DMS 273 (cell line): ENCODE measurements around the gene PBX1.

Source experiments
- DNase-seq: peaks from one replicate; lab custom pipeline; 2025; ENCODE audit not compliant: unreplicated experiment; lab: John Stamatoyannopoulos, UW

PBX1 gene

DNA sequence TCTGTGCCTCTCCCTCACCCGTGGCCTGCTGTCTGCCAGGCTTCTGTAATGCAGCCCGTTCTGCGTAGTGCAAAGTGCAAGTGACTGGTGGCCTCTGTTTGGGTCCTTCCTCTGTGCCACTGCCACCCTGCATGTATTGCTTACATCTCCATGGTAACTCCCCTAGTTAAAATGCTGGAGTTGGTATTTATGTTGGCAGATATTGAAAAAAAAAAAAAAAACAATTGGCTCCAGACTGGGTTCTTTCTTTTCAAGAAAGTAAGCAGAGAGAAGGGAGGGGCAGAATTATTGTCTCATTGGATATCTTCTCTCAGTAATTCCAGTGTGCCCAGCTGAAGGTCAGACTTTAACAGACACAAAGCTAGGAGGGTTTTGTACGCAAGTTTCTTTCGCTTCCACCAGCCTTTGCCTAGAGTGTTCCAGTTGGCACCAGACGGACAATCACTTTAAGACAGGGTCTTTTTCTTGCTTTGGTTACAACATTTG, 242.3 kb downstream of the PBX1 start:
- no peak for DNase-seq

DNA sequence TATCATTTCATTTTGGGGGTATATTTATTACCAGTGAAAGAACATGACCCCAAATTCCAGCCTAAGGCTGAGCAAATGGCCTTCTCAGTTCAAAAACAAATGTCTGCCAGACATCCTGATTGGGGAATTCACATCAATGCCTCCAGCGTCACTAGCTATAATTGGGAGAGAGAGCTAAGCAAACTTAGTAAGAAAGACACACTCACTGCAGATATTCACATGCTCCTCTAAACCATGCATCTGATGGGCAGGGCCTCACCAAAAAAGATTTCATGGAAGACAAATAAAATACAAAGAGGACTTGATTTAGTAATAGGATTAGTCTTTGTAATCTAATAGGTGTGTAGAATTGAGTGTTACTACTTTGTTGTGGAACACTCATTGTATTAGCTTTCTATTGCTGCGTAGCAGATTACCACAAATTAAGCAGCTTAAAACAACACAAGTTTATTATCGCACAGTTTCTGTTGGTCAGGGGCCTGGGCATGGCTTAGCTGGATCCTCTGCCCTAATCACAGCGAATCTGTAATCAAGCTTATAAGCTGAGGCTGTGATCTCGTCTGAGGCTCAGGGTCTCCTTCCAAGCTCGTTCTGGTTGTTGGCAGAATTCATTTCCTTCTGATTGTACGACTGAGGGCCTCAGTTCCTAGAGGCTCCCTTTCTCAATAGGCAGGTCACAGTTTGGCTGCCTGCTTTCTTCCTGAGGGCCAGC, 243.0 kb downstream of the PBX1 start:
- no peak for DNase-seq

DNA sequence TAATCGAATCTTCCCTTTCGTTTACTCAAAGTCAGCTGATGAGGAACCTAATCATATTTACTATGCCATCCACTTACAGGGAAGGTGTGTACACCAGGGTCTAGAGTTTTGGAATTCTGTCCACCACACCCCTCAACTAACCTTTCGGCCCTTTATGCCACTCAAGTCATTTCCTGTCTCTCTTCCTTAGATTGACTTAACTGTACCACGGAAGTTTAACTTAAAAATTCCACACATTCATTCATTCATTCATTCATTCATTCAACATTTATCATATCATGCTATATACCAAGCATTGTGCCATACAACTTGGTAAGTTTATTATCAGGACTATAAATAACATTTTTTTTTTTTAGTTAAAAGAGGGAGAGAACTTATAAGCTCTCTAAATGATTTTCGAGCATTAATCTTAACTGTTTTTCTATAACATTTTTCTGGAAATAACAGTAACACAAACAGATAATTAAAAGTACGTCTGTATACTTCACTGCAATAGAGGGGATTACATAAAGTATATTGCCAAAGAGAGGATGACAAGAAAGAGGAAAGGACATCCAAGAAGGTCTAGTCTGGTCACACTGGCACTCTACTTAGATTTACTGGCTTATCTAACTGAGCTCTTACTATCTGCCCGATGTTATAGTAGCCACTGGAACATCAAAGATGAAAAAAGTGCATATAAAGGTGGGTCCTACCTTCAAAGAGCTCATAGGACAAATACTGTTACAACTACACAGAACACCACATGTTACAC, 243.7 kb downstream of the PBX1 start:
- no peak for DNase-seq

DNA sequence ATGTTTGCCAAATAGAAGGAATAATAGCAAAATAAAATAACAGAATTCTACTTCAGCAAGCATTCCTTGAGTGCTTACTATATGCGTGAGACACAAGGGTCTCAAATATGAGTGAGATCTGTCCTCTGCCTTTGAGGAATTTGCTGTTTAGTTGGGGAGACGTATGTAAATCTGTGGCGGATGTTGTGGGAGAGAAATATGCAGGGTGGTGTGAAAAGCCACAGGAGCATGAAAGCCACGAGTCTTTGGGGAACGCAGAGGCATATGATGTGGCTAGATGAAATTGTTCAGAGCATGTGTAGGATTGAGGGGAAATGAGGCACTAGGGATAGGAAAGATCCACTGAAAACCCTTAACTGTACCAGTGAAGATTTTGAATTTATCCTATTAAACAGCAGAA, 244.4 kb downstream of the PBX1 start:
- no peak for DNase-seq

DNA sequence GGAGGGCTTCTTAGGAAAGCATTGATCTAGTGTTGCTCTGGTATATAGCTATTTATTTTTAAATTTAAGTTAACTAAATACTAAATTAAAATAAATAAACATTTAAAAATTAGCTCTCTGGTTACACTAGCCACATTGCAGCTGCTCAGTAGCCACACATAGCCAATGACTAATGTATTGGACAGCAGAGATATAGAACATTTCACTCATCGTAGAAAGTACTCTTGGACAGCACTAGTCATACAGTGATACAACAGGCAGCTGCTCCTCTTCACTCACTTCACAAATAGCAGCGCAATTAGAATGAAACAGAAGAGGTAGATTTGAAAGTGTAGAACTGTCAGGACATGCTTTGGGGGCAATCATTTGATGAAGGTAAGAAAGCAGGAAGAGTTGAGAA, 245.4 kb downstream of the PBX1 start:
- no peak for DNase-seq

DNA sequence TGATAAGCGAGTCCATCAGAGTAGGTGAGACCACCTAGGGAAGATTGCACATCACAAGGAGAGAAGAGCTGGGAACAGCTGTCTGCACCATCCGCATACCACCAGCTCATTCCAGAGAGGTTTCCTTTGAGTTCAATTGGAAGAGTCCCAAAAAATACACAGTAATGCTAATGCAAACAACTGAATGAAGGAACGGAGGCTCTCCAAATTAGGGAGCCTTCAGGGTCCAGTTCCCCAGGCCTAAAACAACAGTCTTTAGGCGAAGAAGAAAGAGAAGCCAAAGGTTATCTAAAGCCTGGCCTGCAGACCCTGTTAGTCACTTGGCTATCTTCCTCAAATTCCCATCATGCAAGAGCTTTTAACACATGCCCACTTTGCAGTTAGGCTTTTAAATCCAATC, 246.4 kb downstream of the PBX1 start:
- peak; percentile 43 for DNase-seq

DNA sequence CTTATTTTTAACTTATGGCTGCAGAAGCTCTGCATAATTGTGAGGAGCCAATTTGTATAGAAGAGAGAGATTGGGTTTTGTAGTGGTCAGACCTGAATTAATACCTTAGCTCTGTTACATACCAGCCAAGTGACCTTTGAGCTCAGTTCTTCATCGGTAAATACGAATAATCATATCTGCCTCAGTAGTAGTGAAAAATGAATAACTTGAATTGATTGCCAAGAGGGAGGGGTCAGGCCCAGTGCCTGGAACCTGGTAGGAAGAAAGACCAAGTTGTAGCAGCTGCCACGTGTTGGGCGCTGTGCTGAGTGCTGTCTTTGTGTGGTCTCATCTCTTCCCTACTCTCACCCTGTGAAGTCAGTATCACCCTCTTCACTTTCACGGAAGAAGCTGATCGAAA, 247.5 kb downstream of the PBX1 start:
- DNase-seq = no peak

DNA sequence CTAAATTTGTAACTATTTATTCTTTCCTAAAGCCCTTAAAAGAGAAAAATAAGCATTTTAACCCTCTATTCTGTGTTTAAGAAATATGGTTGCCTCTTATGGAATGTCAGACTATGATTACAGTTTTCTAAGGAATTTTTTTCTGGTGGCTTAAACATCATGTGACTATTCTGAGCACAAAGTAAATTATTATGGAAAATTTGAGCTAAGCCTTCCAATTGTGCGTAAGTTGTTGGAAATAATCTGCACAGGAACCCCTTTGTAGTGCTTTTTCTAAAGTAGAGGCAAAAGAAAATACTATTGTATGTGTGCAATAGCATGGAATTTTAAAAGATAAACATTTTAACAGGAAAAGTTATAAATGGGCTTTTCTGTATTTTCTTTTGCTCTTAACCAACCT, 254.8 kb downstream of the PBX1 start:
- no peak for DNase-seq

DNA sequence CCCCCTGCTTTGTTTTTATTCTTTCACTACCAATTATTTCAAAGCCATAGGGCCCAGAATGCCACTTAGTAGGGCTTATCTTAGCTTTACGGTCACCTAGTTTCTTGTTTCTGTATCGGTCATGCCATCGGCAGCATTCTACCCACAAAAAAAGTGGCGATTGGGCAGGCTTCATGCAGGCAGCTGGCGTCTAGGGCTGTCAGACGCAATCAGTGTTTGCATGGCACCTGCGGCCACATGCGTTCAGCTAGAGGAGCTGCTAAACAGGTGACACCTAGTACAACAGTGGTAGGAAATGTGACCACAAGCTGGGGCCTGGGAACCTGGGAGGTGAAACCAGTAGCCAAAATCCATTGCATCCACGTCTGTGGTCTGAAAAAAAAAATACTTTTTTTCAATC, 262.7 kb downstream of the PBX1 start:
- no peak for DNase-seq

DNA sequence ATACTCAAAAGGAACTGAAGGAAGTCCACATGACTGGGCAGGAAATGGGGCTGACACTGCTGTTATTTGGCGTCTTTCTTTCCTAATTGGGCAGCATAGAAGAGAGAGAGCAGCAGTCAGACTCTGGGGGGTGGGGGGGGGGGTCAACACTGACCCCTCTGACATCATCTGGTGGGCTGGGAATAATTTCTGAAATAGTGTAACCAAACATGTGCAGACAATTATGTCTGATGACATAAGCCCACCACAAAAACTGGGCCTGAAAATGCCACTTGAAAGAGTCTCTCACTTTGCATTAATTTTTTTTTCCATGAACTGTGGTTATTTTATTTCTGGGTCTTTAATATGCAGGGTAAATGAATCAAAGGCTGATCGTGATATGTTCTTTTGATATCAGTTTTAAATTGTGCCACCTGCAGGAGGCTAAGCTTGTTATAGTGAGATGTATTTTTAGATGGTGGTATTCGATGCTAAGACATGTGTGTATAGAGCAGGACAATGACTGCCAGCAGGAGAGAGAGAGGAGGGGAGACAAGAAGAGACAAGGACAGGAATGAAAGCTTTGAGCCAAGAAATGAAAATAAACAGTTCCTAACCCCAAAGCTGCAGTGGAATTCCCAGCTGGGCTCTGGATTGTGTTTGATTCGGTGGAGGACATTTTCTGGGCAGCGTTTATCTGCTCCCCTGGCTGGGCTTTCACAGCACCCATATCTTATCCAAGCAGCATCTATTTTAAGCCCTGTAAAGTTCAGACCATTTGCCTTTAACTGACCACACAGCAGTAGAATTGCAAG, 264.7 kb downstream of the PBX1 start:
- no peak for DNase-seq

DNA sequence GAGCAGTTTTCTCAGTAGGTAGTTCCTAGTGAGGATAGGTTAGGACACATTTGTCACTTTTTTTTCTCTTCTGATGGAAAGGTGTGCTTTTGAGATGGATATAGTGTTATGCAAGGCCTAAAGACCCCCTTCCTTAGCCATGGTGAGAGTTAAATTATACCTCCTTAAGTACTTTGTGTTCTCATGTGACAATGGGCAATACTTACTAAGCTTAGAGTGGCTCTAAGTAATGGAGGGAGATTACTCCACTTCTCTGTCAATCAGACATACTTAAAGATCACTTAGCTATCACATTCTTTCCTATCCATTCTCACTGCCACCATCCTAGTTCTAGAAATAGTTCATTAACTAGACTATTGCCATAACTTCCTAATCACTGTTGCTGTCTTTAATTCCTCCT, 265.6 kb downstream of the PBX1 start:
- DNase-seq = no peak

DNA sequence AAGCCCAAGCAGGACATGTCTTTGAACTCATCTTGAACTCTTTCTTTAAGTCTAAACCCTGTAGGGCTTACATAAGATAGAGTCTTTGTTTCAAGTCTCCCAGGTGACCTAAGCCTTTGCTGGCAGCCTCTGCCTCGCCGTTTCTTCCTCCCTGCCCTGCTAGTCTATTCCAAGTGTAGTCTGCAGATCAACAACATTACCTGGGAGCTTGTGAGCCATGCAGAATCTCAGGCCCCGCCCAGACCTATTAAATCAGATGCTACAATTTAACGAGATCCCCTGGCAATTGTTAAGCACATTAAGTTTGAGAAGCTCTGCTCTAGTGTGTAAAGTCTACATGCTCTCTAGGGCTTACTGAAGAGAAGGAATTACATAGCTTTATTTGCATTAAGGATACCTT, 271.6 kb downstream of the PBX1 start:
- peak; percentile 7 for DNase-seq

DNA sequence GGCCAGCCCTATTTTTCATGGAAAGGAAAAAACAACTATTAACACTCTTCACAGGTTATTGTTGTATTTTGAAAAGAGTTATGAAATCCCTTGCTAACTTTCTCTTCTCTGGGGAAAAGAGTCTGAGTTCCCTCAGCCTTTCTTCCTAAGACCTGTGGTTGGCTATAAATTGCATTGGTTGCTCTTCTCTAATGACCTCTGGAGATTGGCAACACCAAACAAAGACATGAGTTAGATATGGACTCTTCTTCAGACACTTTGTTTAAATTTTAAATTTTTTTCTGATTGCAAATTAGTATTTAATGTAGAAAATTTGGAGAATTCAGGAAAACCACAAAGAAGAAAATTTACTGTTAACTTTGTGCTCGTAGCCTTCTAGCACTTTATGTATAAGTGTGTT, 275.7 kb downstream of the PBX1 start:
- no peak for DNase-seq

DNA sequence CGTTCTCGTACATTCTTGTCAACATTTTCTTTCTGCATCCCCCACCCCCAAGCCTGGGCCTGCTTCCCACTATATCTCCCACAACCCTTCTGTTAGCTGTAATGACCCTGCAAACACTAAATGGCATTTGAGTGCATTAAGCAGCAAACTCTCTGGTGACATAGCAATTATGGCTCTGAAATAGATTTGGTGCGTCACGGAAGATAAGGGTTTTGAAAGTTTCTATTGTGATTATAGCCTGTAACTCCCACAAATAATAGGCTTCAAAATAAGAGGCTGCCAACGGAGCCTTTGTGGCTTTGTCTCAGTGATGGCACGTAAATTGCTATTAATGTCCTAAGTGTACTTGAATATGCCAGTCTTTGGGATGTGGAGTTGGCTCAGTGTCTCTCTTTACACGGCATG, 277.6 kb downstream of the PBX1 start:
- DNase-seq = no peak

DNA sequence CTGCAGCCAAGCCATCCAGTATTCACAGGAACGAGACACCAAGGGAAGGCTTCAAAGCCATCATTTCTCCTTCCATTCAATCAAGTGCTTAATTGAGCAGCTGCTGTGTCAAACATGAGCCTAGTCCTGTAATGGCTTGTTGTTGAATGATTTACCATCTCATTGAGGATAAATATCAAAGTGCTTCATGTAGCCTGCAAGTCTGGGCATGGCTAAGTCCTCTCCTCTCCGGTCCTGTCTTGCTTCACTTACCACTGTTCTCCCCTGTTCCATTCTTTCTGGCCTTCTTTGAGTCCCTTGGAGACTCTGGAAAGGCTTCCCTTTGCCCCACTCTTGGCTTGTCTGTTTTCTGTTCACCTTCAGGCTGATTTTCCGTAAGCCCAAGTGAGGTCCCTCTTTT, 279.8 kb downstream of the PBX1 start:
- peak; percentile 42 for DNase-seq

DNA sequence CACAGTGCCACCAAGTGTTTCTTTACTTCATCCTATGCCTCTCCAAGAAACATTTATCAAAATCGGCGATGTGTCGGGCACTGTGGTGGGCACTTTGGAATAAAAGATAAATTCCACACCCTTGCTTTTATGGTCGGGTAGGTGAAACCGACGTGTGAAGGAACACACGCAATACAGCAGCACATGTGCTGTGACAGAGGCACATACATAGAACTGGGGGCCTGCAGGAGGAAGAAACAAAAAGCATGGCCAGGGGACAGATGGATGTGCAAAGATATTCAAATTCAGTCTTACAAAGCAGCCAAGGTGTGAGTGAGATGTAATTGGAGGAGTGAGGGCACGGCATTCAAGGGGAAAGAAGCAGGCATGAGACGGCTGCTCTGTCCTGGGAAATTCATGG, 282.0 kb downstream of the PBX1 start:
- no peak for DNase-seq

DNA sequence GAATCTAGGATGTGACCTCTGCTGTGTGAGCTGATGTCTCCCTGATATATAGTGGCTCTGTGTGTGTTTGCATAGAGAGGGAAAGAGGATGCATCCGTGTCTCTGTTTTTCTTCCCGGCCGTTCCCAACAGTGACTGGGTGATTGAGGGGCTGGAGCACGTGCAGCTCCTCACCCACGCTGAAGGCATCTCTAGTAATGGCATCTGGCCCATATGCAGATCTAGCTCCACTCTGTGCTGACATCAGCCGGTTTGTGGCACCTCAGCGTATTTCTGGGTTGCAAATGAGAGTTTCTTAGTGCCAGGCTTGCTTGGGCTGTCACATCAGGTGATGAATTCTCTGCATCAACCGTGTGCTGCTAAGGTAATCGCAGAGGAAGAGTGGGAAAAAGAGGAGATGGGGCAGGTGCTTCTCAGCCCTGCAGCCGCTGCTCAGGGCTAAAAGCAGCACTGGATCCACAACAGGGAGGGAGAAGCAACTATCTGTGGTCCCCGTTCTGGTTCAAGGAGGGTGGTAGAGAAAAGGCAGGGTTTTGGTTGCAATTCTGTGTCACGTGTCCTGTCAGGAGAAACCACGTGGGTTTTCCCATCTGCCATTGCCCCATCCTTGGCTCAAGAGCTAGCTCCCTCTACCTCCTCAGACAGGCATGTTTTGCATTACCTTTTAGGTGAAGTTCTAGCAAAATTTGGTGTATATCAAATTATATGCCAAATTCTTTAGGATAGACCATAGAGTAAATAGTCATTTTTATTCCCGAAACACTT, 282.9 kb downstream of the PBX1 start:
- no peak for DNase-seq

DNA sequence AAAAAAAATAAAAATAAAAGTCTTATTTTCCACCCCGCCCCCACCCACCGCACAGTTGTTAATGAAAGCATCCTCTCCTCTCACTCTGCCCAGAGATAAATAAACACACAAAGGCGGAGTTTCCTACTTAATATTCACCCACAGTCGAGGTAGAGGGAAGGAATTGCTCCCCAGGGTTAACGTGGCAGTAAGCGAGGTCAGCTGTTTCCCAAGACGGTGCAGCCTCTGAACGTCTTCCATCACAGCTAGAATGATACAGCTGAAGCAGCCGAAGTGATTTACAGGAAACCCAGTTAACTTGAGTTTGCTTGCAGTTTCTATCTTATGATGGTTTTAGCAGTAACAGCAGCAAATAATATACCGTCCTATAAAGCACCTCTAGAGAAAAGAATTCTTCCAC, 283.9 kb downstream of the PBX1 start:
- no peak for DNase-seq

DNA sequence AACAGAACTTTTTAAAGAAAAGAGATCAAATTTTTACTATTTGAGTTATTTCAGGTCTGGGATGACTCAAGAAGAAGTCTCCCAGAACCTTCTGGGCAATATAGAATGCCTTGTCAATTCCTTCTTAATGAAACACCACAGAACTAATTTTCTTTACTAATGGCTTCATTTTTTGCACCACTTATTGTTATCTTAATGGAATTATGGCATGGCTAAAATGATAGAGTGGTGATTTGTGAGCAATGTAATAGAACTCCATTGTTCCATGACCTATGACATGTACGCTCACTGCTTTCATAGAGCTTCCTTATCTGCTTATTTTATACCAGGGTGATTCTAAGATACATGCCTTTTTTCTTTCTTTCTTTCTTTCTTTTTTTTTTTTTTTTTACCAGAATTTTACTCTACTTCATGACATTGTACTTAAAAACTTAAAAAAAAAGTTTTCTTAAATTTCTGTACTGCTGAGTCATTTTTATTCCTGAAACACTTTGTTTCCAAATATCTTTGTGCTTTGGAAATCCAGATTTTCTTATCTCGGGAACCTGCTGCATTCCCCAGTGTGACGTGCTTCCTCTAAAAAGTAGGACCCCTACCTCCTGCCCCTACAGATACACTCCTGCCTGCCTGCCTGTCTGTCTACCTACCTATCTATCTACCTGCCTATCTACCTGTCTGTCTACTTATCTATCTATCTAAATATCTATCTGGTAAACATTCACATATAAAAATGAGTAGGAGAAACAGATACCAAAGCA, 284.9 kb downstream of the PBX1 start:
- no peak for DNase-seq
